Inferior parietal cortex (tissue), 1 donor: Measurements from ENCODE around the gene ST8SIA3.

Source experiments
- DNase-seq: peaks from one replicate; pipeline ENCODE4 v3.0.0-alpha.2; 2016; ENCODE audit errors: extremely low spot score

ST8SIA3 gene

GRCh38 chr18:57352271-57352701 is at the start of gene ST8SIA3:
ST8SIA3 (plus strand) TSS chr18:57352557; CDS start chr18:57352847, 290 bp downstream.
- DNase-seq, result no peak

GRCh38 chr18:57311472-57311871 is 40.9 kb upstream of the ST8SIA3 start:
- no peak for DNase-seq

- no peak for DNase-seq
Measured at GRCh38 chr18:57312346-57313144, 39.8 kb upstream of the ST8SIA3 start.

- no peak for DNase-seq
Measured at GRCh38 chr18:57320603-57321002, 31.8 kb upstream of the ST8SIA3 start.

- DNase-seq, result no peak
Measured at GRCh38 chr18:57325491-57326166, 26.7 kb upstream of the ST8SIA3 start.

- no peak for DNase-seq
Measured at GRCh38 chr18:57326718-57327323, 25.5 kb upstream of the ST8SIA3 start.

- no peak for DNase-seq
Measured at GRCh38 chr18:57328665-57329064, 23.7 kb upstream of the ST8SIA3 start.

GRCh38 chr18:57329856-57330255 is 22.5 kb upstream of the ST8SIA3 start:
- DNase-seq, result no peak

GRCh38 chr18:57331718-57332117 is 20.6 kb upstream of the ST8SIA3 start:
- DNase-seq, result no peak

GRCh38 chr18:57333940-57334339 is 18.4 kb upstream of the ST8SIA3 start:
- DNase-seq, result no peak

GRCh38 chr18:57334383-57334782 is 18.0 kb upstream of the ST8SIA3 start:
- no peak for DNase-seq

GRCh38 chr18:57336343-57336742 is 16.0 kb upstream of the ST8SIA3 start:
- no peak for DNase-seq

- no peak for DNase-seq
Measured at GRCh38 chr18:57337890-57338289, 14.5 kb upstream of the ST8SIA3 start.

GRCh38 chr18:57343833-57344232 is 8.5 kb upstream of the ST8SIA3 start:
- no peak for DNase-seq

- no peak for DNase-seq
Measured at GRCh38 chr18:57346876-57347275, 5.5 kb upstream of the ST8SIA3 start.

- DNase-seq, result no peak
Measured at GRCh38 chr18:57347784-57348183, 4.6 kb upstream of the ST8SIA3 start.

GRCh38 chr18:57352761-57353136 is 392 bp downstream of the ST8SIA3 start:
- DNase-seq, result no peak

GRCh38 chr18:57353137-57353939 is 981 bp downstream of the ST8SIA3 start:
- no peak for DNase-seq

GRCh38 chr18:57353940-57354461 is 1.6 kb downstream of the ST8SIA3 start:
- no peak for DNase-seq

- DNase-seq, result no peak
Measured at GRCh38 chr18:57359433-57359832, 7.1 kb downstream of the ST8SIA3 start.

GRCh38 chr18:57362714-57363113 is 10.4 kb downstream of the ST8SIA3 start:
- no peak for DNase-seq

GRCh38 chr18:57364460-57364859 is 12.1 kb downstream of the ST8SIA3 start:
- DNase-seq, result no peak
